ENCODE data around the gene HDAC9. TPM values are rescaled to one million over a fixed set of nuclear protein-coding genes. Genes with fewer than 3 reads are reported as not detected.
"Not testable (repeated sequence)": the region's sequence is repeated elsewhere in the genome, so short reads cannot be mapped to it uniquely, and the experiment has no call there.

Gene HDAC9
- total and polyA plus RNA-seq, 2 donors, result 4.8 to 12.2 TPM

DNA sequence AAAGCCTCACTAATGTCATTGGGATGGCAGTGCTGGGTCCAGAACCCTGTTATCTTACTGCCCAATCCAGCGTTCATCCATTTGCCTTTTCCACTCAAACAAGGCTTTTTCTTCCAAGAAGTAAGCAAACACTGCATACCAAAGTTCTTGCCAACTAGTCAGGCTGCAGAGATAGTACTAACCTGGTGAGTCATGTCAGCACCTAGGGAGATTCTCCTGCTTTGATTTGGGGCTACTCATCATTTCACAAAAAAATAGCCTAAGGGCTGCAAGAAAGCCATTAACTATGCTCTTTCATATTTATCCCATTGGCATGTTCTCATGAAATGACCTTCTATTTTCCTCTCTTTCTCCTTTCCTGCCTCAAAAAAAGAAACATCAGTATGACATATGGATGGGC, 479.3 kb downstream of the HDAC9 start:
- Histone ChIP-seq H3K9me3 (ENCODE audit: control insufficient read depth in 2 of 2, insufficient read depth in 1 of 2, low read length in 1 of 2) (no peaks in the 10 kb centered on the region), H3K27ac (ENCODE audit: low read depth in 1 of 2, low read length in 1 of 2) (no peak overlapping the region), H3K4me3 (ENCODE audit: low read length in 2 of 2) (no peak overlapping the region), H3K27me3 (ENCODE audit: control insufficient read depth in 2 of 2, insufficient read depth in 1 of 2, low read length in 1 of 2) (no peaks in the 10 kb centered on the region), H3K36me3 (ENCODE audit: control insufficient read depth in 2 of 2, insufficient read depth in 2 of 2, low read length in 1 of 2) (no peaks in the 10 kb centered on the region), H3K4me1 (ENCODE audit: control insufficient read depth in 2 of 2, insufficient read depth in 2 of 2, low read length in 2 of 2) (no peaks in the 10 kb centered on the region)
- 95% methylated on average over 1 of the region's 1 CpG for WGBS
- no peak for DNase-seq (ENCODE audit: low read depth in 6 of 9, low spot score in 9 of 9)

GRCh38 chr7:18975276-18975675, 479.7 kb downstream of the HDAC9 start:
- Histone ChIP-seq H3K4me3 (ENCODE audit: low read length in 2 of 2) (no peak overlapping the region), H3K9me3 (ENCODE audit: control insufficient read depth in 2 of 2, insufficient read depth in 1 of 2, low read length in 1 of 2) (no peaks in the 10 kb centered on the region), H3K27ac (ENCODE audit: low read depth in 1 of 2, low read length in 1 of 2) (no peak overlapping the region), H3K4me1 (ENCODE audit: control insufficient read depth in 2 of 2, insufficient read depth in 2 of 2, low read length in 2 of 2) (no peaks in the 10 kb centered on the region), H3K27me3 (ENCODE audit: control insufficient read depth in 2 of 2, insufficient read depth in 1 of 2, low read length in 1 of 2) (no peaks in the 10 kb centered on the region), H3K36me3 (ENCODE audit: control insufficient read depth in 2 of 2, insufficient read depth in 2 of 2, low read length in 1 of 2) (no peaks in the 10 kb centered on the region)
- DNase-seq (ENCODE audit: low read depth in 6 of 9, low spot score in 9 of 9), result no peak
- WGBS, result 93% methylated on average over 3 of the region's 3 CpGs

- DNase-seq (ENCODE audit: low read depth in 6 of 9, low spot score in 9 of 9), result no peak
- 92% methylated on average over 9 of the region's 9 CpGs for WGBS
- H3K27ac ChIP-seq (ENCODE audit: low read depth in 1 of 2, low read length in 1 of 2), result no peak overlapping the region
Observed at GRCh38 chr7:18975689-18976280, 480.2 kb downstream of the HDAC9 start.

DNA sequence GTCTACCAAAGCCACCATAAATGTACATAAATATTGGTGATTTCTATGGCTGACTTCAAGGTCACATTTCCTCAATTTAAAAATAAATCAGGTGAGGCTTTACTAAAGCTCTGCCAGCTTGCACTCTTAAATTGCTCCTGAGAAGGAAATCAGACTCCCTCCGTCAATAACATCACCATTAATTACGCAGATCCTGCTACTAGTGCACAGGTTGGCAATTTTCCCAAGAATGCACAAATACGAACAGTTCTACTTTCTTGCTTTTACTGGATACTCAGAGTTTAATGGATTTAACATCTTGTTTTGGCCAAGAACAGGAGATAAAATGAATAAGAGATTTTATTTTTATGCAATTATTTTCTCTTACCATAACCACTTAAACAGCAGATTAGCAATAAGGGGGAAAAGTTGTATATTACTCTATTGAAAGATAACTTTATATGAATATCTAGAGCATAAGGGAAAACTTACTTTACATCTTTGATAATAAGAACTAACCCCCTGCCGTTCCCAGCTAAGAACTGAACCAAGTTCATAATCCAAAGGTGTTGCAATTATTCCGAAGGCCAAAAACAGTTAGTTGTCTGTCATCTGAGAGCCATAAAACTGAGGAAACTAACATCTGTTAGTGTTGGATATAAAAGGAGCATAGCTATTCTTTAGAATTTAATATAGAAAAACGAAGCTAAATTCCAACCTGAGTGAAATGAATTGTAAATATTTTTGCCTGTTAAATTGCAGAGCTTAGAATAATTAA, 481.3 kb downstream of the HDAC9 start:
- Histone ChIP-seq H3K9me3 (ENCODE audit: control insufficient read depth in 2 of 2, insufficient read depth in 1 of 2, low read length in 1 of 2) (no peaks in the 10 kb centered on the region), H3K27me3 (ENCODE audit: control insufficient read depth in 2 of 2, insufficient read depth in 1 of 2, low read length in 1 of 2) (no peaks in the 10 kb centered on the region), H3K4me3 (ENCODE audit: low read length in 2 of 2) (no peak overlapping the region), H3K27ac (ENCODE audit: low read depth in 1 of 2, low read length in 1 of 2) (no peak overlapping the region), H3K4me1 (ENCODE audit: control insufficient read depth in 2 of 2, insufficient read depth in 2 of 2, low read length in 2 of 2) (no peaks in the 10 kb centered on the region), H3K36me3 (ENCODE audit: control insufficient read depth in 2 of 2, insufficient read depth in 2 of 2, low read length in 1 of 2) (no peaks in the 10 kb centered on the region)
- DNase-seq (ENCODE audit: low read depth in 6 of 9, low spot score in 9 of 9), result no peak
- 90% methylated on average over 6 of the region's 6 CpGs for WGBS

More at GRCh38 chr7:18975689-18976280, 480.2 kb downstream of the HDAC9 start:
- Histone ChIP-seq H3K36me3 (ENCODE audit: control insufficient read depth in 2 of 2, insufficient read depth in 2 of 2, low read length in 1 of 2) (no peaks in the 10 kb centered on the region), H3K4me3 (ENCODE audit: low read length in 2 of 2) (no peak overlapping the region), H3K9me3 (ENCODE audit: control insufficient read depth in 2 of 2, insufficient read depth in 1 of 2, low read length in 1 of 2) (no peaks in the 10 kb centered on the region), H3K4me1 (ENCODE audit: control insufficient read depth in 2 of 2, insufficient read depth in 2 of 2, low read length in 2 of 2) (no peaks in the 10 kb centered on the region), H3K27me3 (ENCODE audit: control insufficient read depth in 2 of 2, insufficient read depth in 1 of 2, low read length in 1 of 2) (no peaks in the 10 kb centered on the region)

DNA sequence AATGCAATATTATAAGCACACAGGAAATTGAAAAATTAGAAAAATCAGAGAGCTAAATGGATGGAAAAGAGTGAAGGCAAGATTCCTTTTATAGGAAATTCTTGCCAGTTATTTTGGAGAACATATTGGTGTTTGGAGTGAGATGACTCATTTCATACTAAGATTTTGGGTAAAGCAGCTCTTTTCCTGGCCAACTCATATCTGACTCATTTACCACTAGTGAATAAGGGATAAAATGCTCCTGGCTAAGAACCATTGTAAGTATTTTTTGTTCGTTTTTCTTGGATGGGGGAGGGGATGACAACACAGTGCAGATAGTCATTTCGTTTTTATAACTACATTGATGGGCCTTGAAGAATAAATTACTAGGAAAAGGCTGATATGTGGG, 482.6 kb downstream of the HDAC9 start:
- DNase-seq (ENCODE audit: low read depth in 6 of 9, low spot score in 9 of 9), result no peak
- no peaks in the 10 kb centered on the region for H3K27me3 ChIP-seq (ENCODE audit: control insufficient read depth in 2 of 2, insufficient read depth in 1 of 2, low read length in 1 of 2)
- no peak overlapping the region for H3K4me3 ChIP-seq (ENCODE audit: low read length in 2 of 2)
- 79% methylated on average over 2 of the region's 2 CpGs for WGBS
- no peak overlapping the region for H3K27ac ChIP-seq (ENCODE audit: low read depth in 1 of 2, low read length in 1 of 2)
- no peaks in the 10 kb centered on the region for H3K9me3 ChIP-seq (ENCODE audit: control insufficient read depth in 2 of 2, insufficient read depth in 1 of 2, low read length in 1 of 2)
- no peaks in the 10 kb centered on the region for H3K4me1 ChIP-seq (ENCODE audit: control insufficient read depth in 2 of 2, insufficient read depth in 2 of 2, low read length in 2 of 2)
- no peaks in the 10 kb centered on the region for H3K36me3 ChIP-seq (ENCODE audit: control insufficient read depth in 2 of 2, insufficient read depth in 2 of 2, low read length in 1 of 2)

DNA sequence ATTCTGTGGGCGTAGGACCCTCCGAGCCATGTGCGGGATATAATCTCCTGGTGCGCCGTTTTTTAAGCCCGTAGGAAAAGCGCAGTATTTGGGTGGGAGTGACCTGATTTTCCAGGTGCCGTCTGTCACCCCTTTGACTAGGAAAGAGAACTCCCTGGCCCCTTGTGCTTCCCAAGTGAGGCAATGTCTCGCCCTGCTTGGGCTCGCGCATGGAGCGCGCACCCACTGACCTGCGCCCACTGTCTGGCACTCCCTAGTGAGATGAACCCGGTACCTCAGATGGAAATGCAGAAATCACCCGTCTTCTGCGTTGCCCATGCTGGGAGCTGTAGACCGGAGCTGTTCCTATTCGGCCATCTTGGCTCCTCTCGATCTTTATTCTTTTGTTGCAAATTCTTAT, 495.2 kb downstream of the HDAC9 start:
- not testable (repeated sequence) for DNase-seq (ENCODE audit: low read depth in 6 of 9, low spot score in 9 of 9); H3K36me3 ChIP-seq (ENCODE audit: control insufficient read depth in 2 of 2, insufficient read depth in 2 of 2, low read length in 1 of 2); H3K4me3 ChIP-seq (ENCODE audit: low read length in 2 of 2); H3K27me3 ChIP-seq (ENCODE audit: control insufficient read depth in 2 of 2, insufficient read depth in 1 of 2, low read length in 1 of 2); H3K4me1 ChIP-seq (ENCODE audit: control insufficient read depth in 2 of 2, insufficient read depth in 2 of 2, low read length in 2 of 2); H3K9me3 ChIP-seq (ENCODE audit: control insufficient read depth in 2 of 2, insufficient read depth in 1 of 2, low read length in 1 of 2); H3K27ac ChIP-seq (ENCODE audit: low read depth in 1 of 2, low read length in 1 of 2)
- 92% methylated on average over 20 of the region's 20 CpGs for WGBS

DNA sequence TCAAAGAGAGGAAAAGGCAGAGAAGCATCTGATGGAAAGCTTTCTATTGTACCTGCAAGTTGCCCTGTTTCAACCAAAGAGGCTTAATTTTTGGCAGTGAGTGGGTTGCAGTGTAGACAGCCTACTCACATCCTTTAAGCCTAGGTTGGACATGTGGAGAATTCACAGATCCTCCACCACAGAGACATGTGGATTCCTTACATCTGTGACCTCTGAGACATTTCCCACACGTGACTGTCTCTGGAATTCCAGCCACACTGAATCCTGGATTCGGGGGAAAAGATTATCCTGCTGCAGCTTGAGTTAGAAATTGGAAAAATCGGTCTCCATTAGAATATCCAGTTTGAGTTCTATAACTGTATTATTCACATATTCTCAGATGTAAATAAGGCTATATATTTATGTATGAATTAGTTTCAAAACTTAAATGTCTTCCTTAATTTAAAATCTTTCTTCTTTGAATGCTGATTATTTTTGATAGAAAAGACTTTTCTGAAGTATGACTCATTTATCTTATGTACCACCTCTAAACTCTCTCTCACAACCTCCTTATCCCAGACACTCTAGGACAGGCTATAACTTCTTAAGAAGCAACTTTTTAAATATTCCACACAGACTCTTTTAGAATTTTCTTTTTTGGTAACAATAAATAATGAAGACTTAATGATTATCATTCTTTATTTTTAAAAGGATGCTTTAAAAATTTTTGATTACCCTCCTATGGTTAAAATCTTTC, 498.6 kb downstream of the HDAC9 start:
- Histone ChIP-seq H3K27me3 (ENCODE audit: control insufficient read depth in 2 of 2, insufficient read depth in 1 of 2, low read length in 1 of 2) (no peaks in the 10 kb centered on the region), H3K36me3 (ENCODE audit: control insufficient read depth in 2 of 2, insufficient read depth in 2 of 2, low read length in 1 of 2) (no peaks in the 10 kb centered on the region), H3K4me3 (ENCODE audit: low read length in 2 of 2) (no peak overlapping the region), H3K4me1 (ENCODE audit: control insufficient read depth in 2 of 2, insufficient read depth in 2 of 2, low read length in 2 of 2) (no peaks in the 10 kb centered on the region), H3K9me3 (ENCODE audit: control insufficient read depth in 2 of 2, insufficient read depth in 1 of 2, low read length in 1 of 2) (no peaks in the 10 kb centered on the region), H3K27ac (ENCODE audit: low read depth in 1 of 2, low read length in 1 of 2) (no peak overlapping the region)
- 85% methylated on average over 3 of the region's 3 CpGs for WGBS
- no peak for DNase-seq (ENCODE audit: low read depth in 6 of 9, low spot score in 9 of 9)

GRCh38 chr7:18995270-18995671, 499.7 kb downstream of the HDAC9 start:
- Histone ChIP-seq H3K4me1 (ENCODE audit: control insufficient read depth in 2 of 2, insufficient read depth in 2 of 2, low read length in 2 of 2) (no peaks in the 10 kb centered on the region), H3K36me3 (ENCODE audit: control insufficient read depth in 2 of 2, insufficient read depth in 2 of 2, low read length in 1 of 2) (no peaks in the 10 kb centered on the region), H3K9me3 (ENCODE audit: control insufficient read depth in 2 of 2, insufficient read depth in 1 of 2, low read length in 1 of 2) (no peaks in the 10 kb centered on the region), H3K4me3 (ENCODE audit: low read length in 2 of 2) (no peak overlapping the region), H3K27me3 (ENCODE audit: control insufficient read depth in 2 of 2, insufficient read depth in 1 of 2, low read length in 1 of 2) (no peaks in the 10 kb centered on the region), H3K27ac (ENCODE audit: low read depth in 1 of 2, low read length in 1 of 2) (no peak overlapping the region)
- no peak for DNase-seq (ENCODE audit: low read depth in 6 of 9, low spot score in 9 of 9)
- 97% methylated on average over 3 of the region's 3 CpGs for WGBS

DNA sequence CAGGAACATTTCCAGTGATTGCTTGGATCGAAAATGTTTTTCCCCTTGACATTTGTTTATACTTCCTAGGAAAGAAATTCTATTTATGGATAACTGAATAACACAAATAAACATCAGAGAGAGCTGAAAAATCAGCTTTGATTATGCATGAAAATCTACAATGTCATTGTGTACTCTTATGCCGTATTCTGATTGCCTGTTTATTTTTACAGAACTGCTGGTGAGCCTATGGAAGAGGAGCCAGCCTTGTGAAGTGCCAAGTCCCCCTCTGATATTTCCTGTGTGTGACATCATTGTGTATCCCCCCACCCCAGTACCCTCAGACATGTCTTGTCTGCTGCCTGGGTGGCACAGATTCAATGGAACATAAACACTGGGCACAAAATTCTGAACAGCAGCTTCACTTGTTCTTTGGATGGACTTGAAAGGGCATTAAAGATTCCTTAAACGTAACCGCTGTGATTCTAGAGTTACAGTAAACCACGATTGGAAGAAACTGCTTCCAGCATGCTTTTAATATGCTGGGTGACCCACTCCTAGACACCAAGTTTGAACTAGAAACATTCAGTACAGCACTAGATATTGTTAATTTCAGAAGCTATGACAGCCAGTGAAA, 500.4 kb downstream of the HDAC9 start:
- 92% methylated on average over 5 of the region's 5 CpGs for WGBS
- Histone ChIP-seq H3K27ac (ENCODE audit: low read depth in 1 of 2, low read length in 1 of 2) (no peak overlapping the region), H3K4me1 (ENCODE audit: control insufficient read depth in 2 of 2, insufficient read depth in 2 of 2, low read length in 2 of 2) (no peaks in the 10 kb centered on the region), H3K4me3 (ENCODE audit: low read length in 2 of 2) (no peak overlapping the region), H3K9me3 (ENCODE audit: control insufficient read depth in 2 of 2, insufficient read depth in 1 of 2, low read length in 1 of 2) (no peaks in the 10 kb centered on the region), H3K36me3 (ENCODE audit: control insufficient read depth in 2 of 2, insufficient read depth in 2 of 2, low read length in 1 of 2) (no peaks in the 10 kb centered on the region), H3K27me3 (ENCODE audit: control insufficient read depth in 2 of 2, insufficient read depth in 1 of 2, low read length in 1 of 2) (no peaks in the 10 kb centered on the region)
- DNase-seq (ENCODE audit: low read depth in 6 of 9, low spot score in 9 of 9), result no peak
